Measurements from ENCODE around the gene YWHAB. TPM values are rescaled to one million over a fixed set of nuclear protein-coding genes. Genes with fewer than 3 reads are reported as not detected.
A peak's percentile ranks its signal among the peaks of the same experiment; 100 is the strongest.

YWHAB gene
- total RNA-seq, 2 donors from 2014 or later, result 196 to 198 TPM

- Mint-ChIP-seq H3K27me3 (ENCODE audit: low read depth) (no peaks in the 10 kb centered on the region), H3K36me3 (ENCODE audit: insufficient read depth in 2 of 2) (peaks cover 0 to 10% of the 10 kb centered on the region in 2 donors), H3K27ac (no peak overlapping the region), H3K4me1 (ENCODE audit: low read depth) (no peaks in the 10 kb centered on the region), H3K4me3 (no peak overlapping the region), H3K9me3 (no peaks in the 10 kb centered on the region)
- ATAC-seq (replicated peaks in 1 of 2), result no peak
- no peak for DNase-seq
Measured at GRCh38 chr20:44931911-44932310, 46.4 kb downstream of the YWHAB start.

- Mint-ChIP-seq H3K4me3 (no peak overlapping the region), H3K27me3 (ENCODE audit: low read depth) (no peaks in the 10 kb centered on the region), H3K9me3 (no peaks in the 10 kb centered on the region), H3K4me1 (ENCODE audit: low read depth) (no peaks in the 10 kb centered on the region), H3K36me3 (ENCODE audit: insufficient read depth in 2 of 2) (peaks cover 0 to 10% of the 10 kb centered on the region in 2 donors), H3K27ac (no peak overlapping the region)
- no peak for ATAC-seq (replicated peaks in 1 of 2)
- DNase-seq, result no peak
Measured at GRCh38 chr20:44932916-44933315, 47.4 kb downstream of the YWHAB start.

- Mint-ChIP-seq H3K27ac (no peak overlapping the region), H3K36me3 (ENCODE audit: insufficient read depth in 2 of 2) (peaks cover 3 to 12% of the 10 kb centered on the region in 2 donors), H3K4me3 (no peak overlapping the region), H3K27me3 (ENCODE audit: low read depth) (no peaks in the 10 kb centered on the region), H3K9me3 (no peaks in the 10 kb centered on the region), H3K4me1 (ENCODE audit: low read depth) (peaks cover 7% of the 10 kb centered on the region)
- ATAC-seq (replicated peaks in 1 of 2), result no peak
- no peak for DNase-seq
Measured at GRCh38 chr20:44936510-44936909, 51.0 kb downstream of the YWHAB start.

- Mint-ChIP-seq H3K27ac (no peak overlapping the region), H3K9me3 (no peaks in the 10 kb centered on the region), H3K27me3 (ENCODE audit: low read depth) (no peaks in the 10 kb centered on the region), H3K4me1 (ENCODE audit: low read depth) (peaks cover 7% of the 10 kb centered on the region), H3K36me3 (ENCODE audit: insufficient read depth in 2 of 2) (peaks cover 7 to 12% of the 10 kb centered on the region in 2 donors), H3K4me3 (no peak overlapping the region)
- DNase-seq (no peak), ATAC-seq (replicated peaks in 1 of 2) (no peak)
Measured at GRCh38 chr20:44938637-44939036, 53.1 kb downstream of the YWHAB start.

GRCh38 chr20:44941120-44941691 lies 55.7 kb downstream of the YWHAB start:
- ATAC-seq (replicated peaks in 1 of 2) (peak; percentile 39 to 58), DNase-seq (no peak)
- Mint-ChIP-seq H3K9me3 (no peaks in the 10 kb centered on the region), H3K27ac (peak overlapping the region; percentile 68), H3K27me3 (ENCODE audit: low read depth) (no peaks in the 10 kb centered on the region), H3K4me1 (ENCODE audit: low read depth) (peaks cover 7% of the 10 kb centered on the region), H3K36me3 (ENCODE audit: insufficient read depth in 2 of 2) (peaks cover 8 to 19% of the 10 kb centered on the region in 2 donors), H3K4me3 (no peak overlapping the region)

- ATAC-seq (replicated peaks in 1 of 2) (peak in 1 of 2 donors; percentile 22), DNase-seq (no peak)
- H3K27me3 Mint-ChIP-seq (ENCODE audit: low read depth), result no peaks in the 10 kb centered on the region
- no peak overlapping the region for H3K4me3 Mint-ChIP-seq
- peak overlapping the region; percentile 8 for H3K27ac Mint-ChIP-seq
- H3K9me3 Mint-ChIP-seq, result no peaks in the 10 kb centered on the region
- peaks cover 12 to 26% of the 10 kb centered on the region in 2 donors for H3K36me3 Mint-ChIP-seq (ENCODE audit: insufficient read depth in 2 of 2)
- H3K4me1 Mint-ChIP-seq (ENCODE audit: low read depth), result peaks cover 11% of the 10 kb centered on the region
Measured at GRCh38 chr20:44942264-44942973, 56.9 kb downstream of the YWHAB start.

- H3K4me3 Mint-ChIP-seq, result no peak overlapping the region
- ATAC-seq (replicated peaks in 1 of 2) (no peak), DNase-seq (no peak)
- H3K27ac Mint-ChIP-seq, result peak overlapping the region; percentile 16
- peaks cover 12 to 30% of the 10 kb centered on the region in 2 donors for H3K36me3 Mint-ChIP-seq (ENCODE audit: insufficient read depth in 2 of 2)
- no peaks in the 10 kb centered on the region for H3K27me3 Mint-ChIP-seq (ENCODE audit: low read depth)
- H3K4me1 Mint-ChIP-seq (ENCODE audit: low read depth), result peaks cover 11% of the 10 kb centered on the region
- H3K9me3 Mint-ChIP-seq, result no peaks in the 10 kb centered on the region
Measured at GRCh38 chr20:44943828-44944227, 58.3 kb downstream of the YWHAB start.

GRCh38 chr20:44945261-44945660 lies 59.8 kb downstream of the YWHAB start:
- Mint-ChIP-seq H3K4me3 (no peak overlapping the region), H3K9me3 (no peaks in the 10 kb centered on the region), H3K4me1 (ENCODE audit: low read depth) (peaks cover 9% of the 10 kb centered on the region), H3K27ac (peak overlapping the region; percentile 85), H3K27me3 (ENCODE audit: low read depth) (no peaks in the 10 kb centered on the region), H3K36me3 (ENCODE audit: insufficient read depth in 2 of 2) (peaks cover 14 to 42% of the 10 kb centered on the region in 2 donors)
- no peak for DNase-seq
- ATAC-seq (replicated peaks in 1 of 2), result no peak

- Mint-ChIP-seq H3K4me1 (ENCODE audit: low read depth) (peaks cover 4% of the 10 kb centered on the region), H3K4me3 (no peak overlapping the region), H3K27me3 (ENCODE audit: low read depth) (no peaks in the 10 kb centered on the region), H3K27ac (peak overlapping the region; percentile 13), H3K36me3 (ENCODE audit: insufficient read depth in 2 of 2) (peaks cover 12 to 39% of the 10 kb centered on the region in 2 donors), H3K9me3 (no peaks in the 10 kb centered on the region)
- DNase-seq, result no peak
- ATAC-seq (replicated peaks in 1 of 2), result no peak
Measured at GRCh38 chr20:44946271-44946852, 60.9 kb downstream of the YWHAB start.

GRCh38 chr20:44948107-44948506 lies 62.6 kb downstream of the YWHAB start:
- DNase-seq (no peak), ATAC-seq (replicated peaks in 1 of 2) (no peak)
- Mint-ChIP-seq H3K36me3 (ENCODE audit: insufficient read depth in 2 of 2) (peaks cover 15 to 42% of the 10 kb centered on the region in 2 donors), H3K9me3 (no peaks in the 10 kb centered on the region), H3K27me3 (ENCODE audit: low read depth) (no peaks in the 10 kb centered on the region), H3K4me3 (no peak overlapping the region), H3K27ac (no peak overlapping the region), H3K4me1 (ENCODE audit: low read depth) (peaks cover 9% of the 10 kb centered on the region)

- no peak for DNase-seq
- Mint-ChIP-seq H3K36me3 (ENCODE audit: insufficient read depth in 2 of 2) (peaks cover 19 to 46% of the 10 kb centered on the region in 2 donors), H3K4me1 (ENCODE audit: low read depth) (peaks cover 9% of the 10 kb centered on the region), H3K27ac (no peak overlapping the region), H3K4me3 (no peak overlapping the region), H3K27me3 (ENCODE audit: low read depth) (no peaks in the 10 kb centered on the region), H3K9me3 (no peaks in the 10 kb centered on the region)
- no peak for ATAC-seq (replicated peaks in 1 of 2)
Measured at GRCh38 chr20:44948513-44948912, 63.0 kb downstream of the YWHAB start.

GRCh38 chr20:44950368-44950767 lies 64.9 kb downstream of the YWHAB start:
- no peak overlapping the region for H3K27ac Mint-ChIP-seq
- peaks cover 29 to 52% of the 10 kb centered on the region in 2 donors for H3K36me3 Mint-ChIP-seq (ENCODE audit: insufficient read depth in 2 of 2)
- no peak overlapping the region for H3K4me3 Mint-ChIP-seq
- ATAC-seq (replicated peaks in 1 of 2), result no peak
- DNase-seq, result no peak
- H3K27me3 Mint-ChIP-seq (ENCODE audit: low read depth), result no peaks in the 10 kb centered on the region
- no peaks in the 10 kb centered on the region for H3K9me3 Mint-ChIP-seq
- peaks cover 10% of the 10 kb centered on the region for H3K4me1 Mint-ChIP-seq (ENCODE audit: low read depth)

- DNase-seq (no peak), ATAC-seq (replicated peaks in 1 of 2) (no peak)
- H3K27me3 Mint-ChIP-seq (ENCODE audit: low read depth), result no peaks in the 10 kb centered on the region
- H3K4me3 Mint-ChIP-seq, result no peak overlapping the region
- H3K27ac Mint-ChIP-seq, result peak overlapping the region; percentile 15
- H3K36me3 Mint-ChIP-seq (ENCODE audit: insufficient read depth in 2 of 2), result peaks cover 31 to 59% of the 10 kb centered on the region in 2 donors
- peaks cover 28% of the 10 kb centered on the region for H3K4me1 Mint-ChIP-seq (ENCODE audit: low read depth)
- no peaks in the 10 kb centered on the region for H3K9me3 Mint-ChIP-seq
Measured at GRCh38 chr20:44952731-44953130, 67.2 kb downstream of the YWHAB start.
